ENCODE results near the gene SEPTIN6.

- TF ChIP-seq ZSCAN20 (CRISPR knock-in tag; IDR thresholded peaks at IDR 0.05) = no peak
- TF ChIP-seq CTCF (IDR thresholded peaks at IDR 0.05) = no peak
- TF ChIP-seq EP300 (IDR thresholded peaks at IDR 0.05) = no peak
- TF ChIP-seq CHD4 (IDR thresholded peaks at IDR 0.05; ENCODE audit: borderline replicate concordance) = no peak
- TF ChIP-seq MAX (IDR thresholded peaks at IDR 0.05) = no peak
- no peak for TF ChIP-seq REST (IDR thresholded peaks at IDR 0.05)
- no peak for TF ChIP-seq MAFK (IDR thresholded peaks at IDR 0.05; ENCODE audit: partially characterized antibody)
- TF ChIP-seq MYC (IDR thresholded peaks at IDR 0.05; ENCODE audit: borderline replicate concordance, low read length) = no peak
- no peak for TF ChIP-seq RAD21 (conservative IDR thresholded peaks at IDR 0.05 in 1 of 2, IDR thresholded peaks at IDR 0.05 in 1 of 2)
- TF ChIP-seq POLR2AphosphoS2 (conservative IDR thresholded peaks at IDR 0.05; ENCODE audit: low read length) = no peak
Measured at GRCh38 chrX:119659522-119659921, 33.4 kb downstream of the SEPTIN6 start.
